Esophagus (tissue), 2 donors: ENCODE results near the gene DDX41. TPM values are rescaled to one million over a fixed set of nuclear protein-coding genes. Genes with fewer than 3 reads are reported as not detected.

Experiments used
- H3K27ac ChIP-seq, 2 donors: one replicate each; pipeline ENCODE4 v1.5.1; 2013; ENCODE audit warnings: low read depth in 2 of 2, mild to moderate bottlenecking in 2 of 2, inconsistent platforms in 1 of 2, low read length in 1 of 2, moderate library complexity in 1 of 2
- H3K27me3 ChIP-seq, 2 donors: one replicate each; pipeline ENCODE4 v1.6.1; 2013; ENCODE audit warnings: low read length in 2 of 2, control low read depth in 1 of 2, mild to moderate bottlenecking in 1 of 2; ENCODE audit not compliant: insufficient read depth in 2 of 2, control insufficient read depth in 1 of 2
- H3K36me3 ChIP-seq, 2 donors: one replicate each; pipeline ENCODE4 v1.6.1; 2013; ENCODE audit warnings: low read length in 1 of 2; ENCODE audit not compliant: control insufficient read depth in 2 of 2, insufficient read depth in 2 of 2
- H3K4me1 ChIP-seq, 2 donors: one replicate each; pipeline ENCODE4 v1.6.1; 2013; ENCODE audit warnings: low read length in 1 of 2; ENCODE audit not compliant: control insufficient read depth in 2 of 2, insufficient read depth in 2 of 2
- H3K4me3 ChIP-seq, 2 donors: one replicate each; pipeline ENCODE4 v1.5.1; 2013; ENCODE audit warnings: low read length in 2 of 2, mild to moderate bottlenecking in 2 of 2, low read depth in 1 of 2, moderate library complexity in 1 of 2
- H3K9me3 ChIP-seq, 2 donors: one replicate each; pipeline ENCODE4 v1.6.1; 2013; ENCODE audit warnings: mild to moderate bottlenecking in 2 of 2, low read depth in 1 of 2, low read length in 1 of 2, moderate library complexity in 1 of 2; ENCODE audit not compliant: control insufficient read depth in 2 of 2, insufficient read depth in 1 of 2
- WGBS, 2 donors: extraction: QIAGEN DNeasy Blood & Tissue Kit; methylation state at CpG; one replicate each; pipeline ENCODE4 v1.1.7; 2013; 5-methylcytosine and 5-hydroxymethylcytosine counted together
- polyA plus RNA-seq, 2 donors: library from polyadenylated mRNA; stranded (reverse); fragments of 200-250 nt; gene quantifications; one replicate each; pipeline ENCODE4 v1.2.3, GENCODE V29; 2013
- donor health status: healthy with polysubstance abuse.
- donor health status: Bipolar disorder and iron deficiency.

Gene DDX41
- polyA plus RNA-seq, 2 donors: 57.0 to 73.8 TPM

DNA sequence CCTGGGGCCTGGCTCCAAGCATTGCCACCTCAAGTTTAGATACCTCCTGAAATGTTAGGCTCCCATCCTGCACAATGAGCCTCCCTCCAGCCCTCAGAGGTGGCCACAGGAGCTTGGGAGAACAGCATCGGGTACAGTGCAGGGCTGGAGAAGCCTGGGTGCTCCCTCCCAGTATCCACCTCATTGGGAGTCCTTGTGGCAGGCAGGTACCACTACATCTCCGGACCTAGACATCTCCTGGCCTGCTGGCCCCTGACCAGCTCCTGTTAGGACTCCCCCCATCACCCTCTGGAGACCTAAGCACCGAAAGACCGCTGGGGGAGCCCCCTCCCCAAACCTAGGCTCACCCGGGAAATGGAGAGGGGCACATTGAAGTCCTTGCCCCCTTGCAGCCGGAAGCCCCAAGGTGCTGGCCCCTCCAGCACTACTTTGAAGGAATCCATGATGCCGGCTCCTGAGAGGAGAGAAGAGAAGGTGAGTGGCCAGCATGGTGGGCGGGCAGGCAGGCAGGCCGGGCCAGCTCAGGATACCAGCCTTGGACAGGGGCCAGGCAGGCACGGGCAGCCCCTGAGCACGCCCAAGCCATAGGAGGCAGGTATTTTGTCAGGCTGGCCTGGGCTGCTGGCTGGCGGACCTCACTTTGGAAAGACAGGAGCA, 20.6 kb downstream of the DDX41 start:
- H3K4me1 ChIP-seq: peaks cover 3 to 15% of the 10 kb centered on the region in 2 donors
- H3K27me3 ChIP-seq: no peaks in the 10 kb centered on the region
- peak overlapping the region; percentile 53 to 64 for H3K4me3 ChIP-seq
- H3K9me3 ChIP-seq: no peaks in the 10 kb centered on the region
- H3K36me3 ChIP-seq: peaks cover 0 to 11% of the 10 kb centered on the region in 2 donors
- peak overlapping the region; percentile 84 to 92 for H3K27ac ChIP-seq
- WGBS, 2 donors: 25 to 27% methylated on average over 12 of the region's 12 CpGs

DNA sequence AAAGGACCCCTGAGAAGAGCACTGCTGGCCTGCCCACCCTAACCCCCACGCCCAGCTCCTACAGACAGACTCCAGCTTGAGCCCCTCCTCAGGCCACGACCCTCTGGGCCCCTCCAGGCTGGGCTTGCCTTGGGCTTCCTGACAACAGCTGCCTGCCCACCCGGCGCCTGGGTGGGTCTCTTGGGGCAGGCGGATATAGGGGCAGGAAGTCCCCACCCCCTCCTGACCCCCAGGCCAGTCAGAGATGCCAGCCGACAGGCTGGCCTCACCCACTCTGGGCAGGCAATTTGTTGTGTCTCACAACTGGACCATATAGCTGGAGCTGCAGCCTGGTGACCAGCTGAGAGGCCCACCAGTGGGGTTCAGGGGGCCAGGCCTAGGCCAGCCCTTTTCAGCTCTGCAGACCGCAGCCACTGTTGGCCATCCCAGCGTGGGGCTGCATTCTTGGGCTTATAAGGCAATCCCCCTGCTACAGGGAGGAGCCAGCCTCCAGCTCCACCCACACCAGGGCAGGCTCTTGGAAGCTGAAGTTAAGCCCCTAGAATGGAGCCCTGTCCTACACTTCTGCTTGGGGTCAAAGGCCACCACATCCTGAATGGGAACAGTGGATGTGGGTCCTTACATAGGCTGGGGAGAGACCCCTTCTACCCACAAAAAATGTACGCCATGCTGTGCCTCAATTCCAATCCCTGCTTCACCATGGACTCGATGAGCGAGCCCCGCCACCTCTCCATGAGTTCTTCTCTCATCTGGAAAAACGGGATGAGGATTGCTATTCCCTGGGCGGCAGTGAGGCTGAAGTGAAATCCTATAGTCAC, 21.3 kb downstream of the DDX41 start:
- H3K9me3 ChIP-seq: no peaks in the 10 kb centered on the region
- 62 to 63% methylated on average over 14 of the region's 14 CpGs for WGBS, 2 donors
- H3K27ac ChIP-seq: peak overlapping the region; percentile 84 to 92
- H3K4me3 ChIP-seq: peak overlapping the region; percentile 53 to 64
- H3K36me3 ChIP-seq: peaks cover 0 to 16% of the 10 kb centered on the region in 2 donors
- no peaks in the 10 kb centered on the region for H3K27me3 ChIP-seq
- peaks cover 3 to 13% of the 10 kb centered on the region in 2 donors for H3K4me1 ChIP-seq

GRCh38 chr5:177494346-177495195, 22.2 kb downstream of the DDX41 start:
- H3K4me3 ChIP-seq: no peak overlapping the region

GRCh38 chr5:177493795-177494345, 22.9 kb downstream of the DDX41 start:
- peaks cover 0 to 24% of the 10 kb centered on the region in 2 donors for H3K36me3 ChIP-seq
- H3K27ac ChIP-seq: peak overlapping the region; percentile 70 to 84
- WGBS, 2 donors: 75 to 81% methylated on average over 5 of the region's 5 CpGs

More at GRCh38 chr5:177494346-177495195, 22.2 kb downstream of the DDX41 start:
- H3K9me3 ChIP-seq: no peaks in the 10 kb centered on the region
- peaks cover 3 to 13% of the 10 kb centered on the region in 2 donors for H3K4me1 ChIP-seq
- peaks cover 0 to 23% of the 10 kb centered on the region in 2 donors for H3K36me3 ChIP-seq
- 44 to 49% methylated on average over 11 of the region's 11 CpGs for WGBS, 2 donors
- peak overlapping the region; percentile 70 to 84 for H3K27ac ChIP-seq
- H3K27me3 ChIP-seq: no peaks in the 10 kb centered on the region

GRCh38 chr5:177492841-177493240, 23.9 kb downstream of the DDX41 start:
- Histone ChIP-seq H3K4me3 (no peak overlapping the region), H3K4me1 (peaks cover 3 to 9% of the 10 kb centered on the region in 2 donors), H3K27me3 (no peaks in the 10 kb centered on the region), H3K27ac (peak overlapping the region; percentile 70 to 84), H3K9me3 (no peaks in the 10 kb centered on the region), H3K36me3 (peaks cover 0 to 29% of the 10 kb centered on the region in 2 donors)
- 76 to 79% methylated on average over 7 of the region's 7 CpGs for WGBS, 2 donors

More at GRCh38 chr5:177493795-177494345, 22.9 kb downstream of the DDX41 start:
- Histone ChIP-seq H3K4me1 (peaks cover 3 to 13% of the 10 kb centered on the region in 2 donors), H3K27me3 (no peaks in the 10 kb centered on the region), H3K4me3 (no peak overlapping the region), H3K9me3 (no peaks in the 10 kb centered on the region)

DNA sequence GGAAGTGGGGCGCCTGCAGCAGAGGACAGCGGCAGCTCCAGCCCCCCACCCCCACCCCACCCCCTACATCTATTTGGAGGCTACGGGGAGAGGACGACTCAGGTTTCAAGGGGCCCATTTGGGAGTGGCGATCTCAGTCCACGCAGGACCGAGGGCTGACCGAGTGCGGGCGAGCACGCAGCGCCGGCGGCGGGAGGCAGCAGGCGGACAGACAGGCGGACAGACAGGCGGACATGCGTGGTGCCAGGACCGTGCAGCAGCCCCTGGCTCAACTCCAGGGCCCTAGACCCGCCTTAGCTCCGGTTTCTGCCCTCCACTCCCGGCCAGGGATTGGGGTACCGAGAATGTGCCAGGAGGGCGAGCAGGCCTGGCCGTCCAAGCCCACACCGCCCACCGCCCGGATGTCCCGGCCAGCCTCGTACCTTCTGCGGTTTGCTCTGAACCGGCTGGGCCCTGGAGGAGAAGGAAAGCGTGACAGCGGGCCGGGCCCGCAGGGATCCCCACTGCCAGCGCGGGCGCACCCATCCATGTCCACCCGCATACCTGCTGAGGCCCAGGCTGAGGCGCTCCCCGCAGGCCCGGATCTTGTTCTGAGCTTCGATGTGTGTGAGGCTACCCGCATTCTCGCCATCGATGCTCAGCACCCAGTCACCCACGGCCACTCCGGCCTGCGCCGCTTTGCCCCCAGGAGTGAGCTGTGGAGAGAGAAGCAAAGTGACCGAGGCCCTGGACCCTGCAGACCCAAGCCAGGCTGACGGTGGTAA, 24.6 kb downstream of the DDX41 start:
- peak overlapping the region in 1 of 2 donors; percentile 84 for H3K27ac ChIP-seq
- no peak overlapping the region for H3K4me3 ChIP-seq
- no peaks in the 10 kb centered on the region for H3K27me3 ChIP-seq
- no peaks in the 10 kb centered on the region for H3K9me3 ChIP-seq
- 85 to 88% methylated on average over 51 to 54 of the region's 54 CpGs for WGBS, 2 donors
- peaks cover 3 to 36% of the 10 kb centered on the region in 2 donors for H3K36me3 ChIP-seq
- peaks cover 3 to 9% of the 10 kb centered on the region in 2 donors for H3K4me1 ChIP-seq

- Histone ChIP-seq H3K4me3 (no peak overlapping the region), H3K27ac (peak overlapping the region in 1 of 2 donors; percentile 47), H3K36me3 (peaks cover 3 to 38% of the 10 kb centered on the region in 2 donors), H3K27me3 (no peaks in the 10 kb centered on the region), H3K4me1 (peaks cover 3 to 7% of the 10 kb centered on the region in 2 donors), H3K9me3 (no peaks in the 10 kb centered on the region)
- WGBS, 2 donors: 70 to 72% methylated on average over 22 to 43 of the region's 43 CpGs
These were observed 25.3 kb downstream of the DDX41 start for GRCh38 chr5:177491429-177491945.

GRCh38 chr5:177490992-177491391, 25.8 kb downstream of the DDX41 start:
- Histone ChIP-seq H3K27me3 (no peaks in the 10 kb centered on the region), H3K27ac (peak overlapping the region in 1 of 2 donors; percentile 47), H3K4me3 (no peak overlapping the region), H3K9me3 (no peaks in the 10 kb centered on the region), H3K4me1 (peaks cover 2 to 3% of the 10 kb centered on the region in 2 donors), H3K36me3 (peaks cover 3 to 38% of the 10 kb centered on the region in 2 donors)
- 85 to 88% methylated on average over 13 to 16 of the region's 16 CpGs for WGBS, 2 donors
